IMR-90 (cell line): ENCODE results near the gene EXOC6B. TPM values are rescaled to one million over a fixed set of nuclear protein-coding genes. Genes with fewer than 3 reads are reported as not detected.

Experiments used
- ATAC-seq: fragments of 200-7000 bp; cut with Tn5 transposase; 2 replicates; pipeline ENCODE4 v1.9.1; 2020; ENCODE audit warnings: low read depth, mild to moderate bottlenecking, moderate library complexity
- BruUV-seq: library from RNA; stranded (reverse); fragments of 400-500 nt; replicated peaks from 2 replicates; lab custom pipeline; 2021; lab: Mats Ljungman, UMichigan
- CTCF ChIA-PET: fragments of 300-600 bp; formaldehyde crosslinking; extraction: SDS; loops from one replicate; lab custom pipeline; 2021; ENCODE audit warnings: antibody characterized with exemption; lab: Yijun Ruan, JAX
- POLR2A ChIA-PET: fragments of 300-600 bp; sonication (Branson Sonifier 250); formaldehyde crosslinking; loops from one replicate; lab custom pipeline; 2022; ENCODE audit warnings: antibody characterized with exemption; ENCODE audit not compliant: unreplicated experiment; lab: Charles Lee
- DNase-seq: peaks from one replicate; pipeline ENCODE4 v3.0.0; 2013
- H2AFZ ChIP-seq: replicated peaks from 2 replicates; pipeline ENCODE3; 2013; ENCODE audit warnings: low read length, mild to moderate bottlenecking; ENCODE audit not compliant: poor library complexity
- H2AK5ac ChIP-seq: 2 replicates; pipeline ENCODE4 v1.6.1; 2013; ENCODE audit warnings: low read depth, low read length, inconsistent platforms
- H2AK9ac ChIP-seq: replicated peaks from 2 replicates; pipeline ENCODE3; 2013; ENCODE audit warnings: mild to moderate bottlenecking, low read depth, low read length, moderate library complexity; ENCODE audit not compliant: poor library complexity
- H2BK120ac ChIP-seq: 2 replicates; pipeline ENCODE4 v1.6.1; 2013; ENCODE audit warnings: low read depth, low read length, inconsistent platforms
- H2BK15ac ChIP-seq: 3 replicates; pipeline ENCODE4 v1.6.1; 2013; ENCODE audit warnings: low read depth, low read length, inconsistent platforms
- H2BK20ac ChIP-seq: 2 replicates; pipeline ENCODE4 v1.6.1; 2013; ENCODE audit warnings: low read depth, mild to moderate bottlenecking, inconsistent platforms, low read length, moderate library complexity
- H2BK5ac ChIP-seq: 2 replicates; pipeline ENCODE4 v1.6.1; 2013; ENCODE audit warnings: mild to moderate bottlenecking, low read depth, low read length, inconsistent platforms; ENCODE audit not compliant: poor library complexity, severe bottlenecking
- H3K14ac ChIP-seq: replicated peaks from 2 replicates; pipeline ENCODE4 v1.6.1; 2013; ENCODE audit warnings: low read depth, low read length, inconsistent platforms
- H3K18ac ChIP-seq: 2 replicates; pipeline ENCODE4 v1.6.1; 2013; ENCODE audit warnings: low read depth, low read length, control low read depth
- H3K23ac ChIP-seq: 2 replicates; pipeline ENCODE4 v1.6.1; 2013; ENCODE audit warnings: low read depth, low read length, inconsistent platforms
- H3K27ac ChIP-seq: 2 replicates; pipeline ENCODE4 v1.5.1; 2013; ENCODE audit warnings: mild to moderate bottlenecking, control low read depth, low read length; ENCODE audit not compliant: insufficient read depth
- H3K27me3 ChIP-seq: 2 replicates; pipeline ENCODE4 v1.6.1; 2013; ENCODE audit warnings: low read length; ENCODE audit not compliant: control insufficient read depth, insufficient read depth
- H3K36me3 ChIP-seq: 2 replicates; pipeline ENCODE4 v1.6.1; 2013; ENCODE audit warnings: low read length, mixed read lengths; ENCODE audit not compliant: control insufficient read depth, insufficient read depth
- H3K4ac ChIP-seq: 2 replicates; pipeline ENCODE4 v1.6.1; 2013; ENCODE audit warnings: low read depth, low read length, inconsistent platforms
- H3K4me1 ChIP-seq: 2 replicates; pipeline ENCODE4 v1.6.1; 2013; ENCODE audit warnings: low read length, mixed read lengths; ENCODE audit not compliant: control insufficient read depth, insufficient read depth
- H3K4me2 ChIP-seq: 2 replicates; pipeline ENCODE4 v1.6.1; 2013; ENCODE audit warnings: low read depth, mild to moderate bottlenecking, control low read depth, low read length, moderate library complexity
- H3K4me3 ChIP-seq: 2 replicates; pipeline ENCODE4 v1.5.1; 2013; ENCODE audit warnings: low read depth, mild to moderate bottlenecking, control low read depth, low read length, moderate library complexity; ENCODE audit not compliant: insufficient read depth
- H3K56ac ChIP-seq: 2 replicates; pipeline ENCODE4 v1.6.1; 2013; ENCODE audit warnings: low read length, inconsistent platforms; ENCODE audit not compliant: insufficient read depth; ENCODE audit errors: extremely low read depth
- H3K79me1 ChIP-seq, 2 experiments: 2 replicates each; pipeline ENCODE4 v1.6.1; 2013; ENCODE audit warnings: low read length in 2 of 2, inconsistent platforms in 1 of 2, low read depth in 1 of 2
- H3K9ac ChIP-seq: 2 replicates; pipeline ENCODE4 v1.6.1; 2013; ENCODE audit warnings: low read depth, low read length, control low read depth
- H3K9me1 ChIP-seq: 2 replicates; pipeline ENCODE4 v1.6.1; 2013; ENCODE audit warnings: low read length, inconsistent platforms; ENCODE audit not compliant: insufficient read depth
- H3K9me3 ChIP-seq: 2 replicates; pipeline ENCODE4 v1.6.1; 2013; ENCODE audit warnings: low read length; ENCODE audit not compliant: control insufficient read depth, insufficient read depth
- H4K20me1 ChIP-seq: 2 replicates; pipeline ENCODE4 v1.6.1; 2013; ENCODE audit warnings: low read length, inconsistent platforms; ENCODE audit not compliant: insufficient read depth
- H4K5ac ChIP-seq: 2 replicates; pipeline ENCODE4 v1.6.1; 2013; ENCODE audit warnings: mild to moderate bottlenecking, low read depth, low read length, control low read depth
- H4K8ac ChIP-seq, 2 experiments: 2 replicates each; pipeline ENCODE4 v1.6.1; 2013; ENCODE audit warnings: low read depth in 2 of 2, low read length in 2 of 2, control low read depth in 1 of 2, inconsistent platforms in 1 of 2
- H4K91ac ChIP-seq: 2 replicates; pipeline ENCODE4 v1.6.1; 2013; ENCODE audit warnings: low read depth, low read length, inconsistent platforms; ENCODE audit not compliant: insufficient read depth
- BHLHE40 ChIP-seq: fragments of 150-350 bp; IDR thresholded peaks from 2 replicates; pipeline ENCODE4 v1.6.1; 2016; ENCODE audit warnings: mild to moderate bottlenecking, low read depth, low read length
- CEBPB ChIP-seq: IDR thresholded peaks from 2 replicates; pipeline ENCODE4 v1.6.1; 2012; ENCODE audit warnings: low read depth, low read length, improper control_type of control experiment
- CHD1 ChIP-seq: IDR thresholded peaks from 2 replicates; pipeline ENCODE4 v1.6.1; 2012; ENCODE audit warnings: low read depth, low read length, improper control_type of control experiment
- CTCF ChIP-seq: conservative IDR thresholded peaks from 2 replicates; pipeline ENCODE4 v1.5.1; 2012; ENCODE audit warnings: mild to moderate bottlenecking, low read depth, low read length, improper control_type of control experiment
- ELK1 ChIP-seq: fragments of 150-350 bp; IDR thresholded peaks from 2 replicates; pipeline ENCODE4 v1.6.1; 2016; ENCODE audit warnings: low read depth, mild to moderate bottlenecking, low read length, moderate library complexity, borderline replicate concordance
- FOS ChIP-seq: fragments of 150-350 bp; IDR thresholded peaks from 2 replicates; pipeline ENCODE4 v1.6.1; 2016; ENCODE audit warnings: low read depth, low read length
- MAFK ChIP-seq: IDR thresholded peaks from 2 replicates; pipeline ENCODE4 v1.6.1; 2012; ENCODE audit warnings: low read depth, low read length, improper control_type of control experiment
- MXI1 ChIP-seq: IDR thresholded peaks from 2 replicates; pipeline ENCODE4 v1.6.1; 2012; ENCODE audit warnings: low read depth, mild to moderate bottlenecking, low read length, moderate library complexity, borderline replicate concordance
- NFE2L2 ChIP-seq: fragments of 150-350 bp; IDR thresholded peaks from 2 replicates; pipeline ENCODE4 v1.6.1; 2016; ENCODE audit warnings: low read depth, mild to moderate bottlenecking, low read length
- RCOR1 ChIP-seq: IDR thresholded peaks from 2 replicates; pipeline ENCODE4 v1.6.1; 2012; ENCODE audit warnings: mild to moderate bottlenecking, low read length, improper control_type of control experiment; ENCODE audit not compliant: insufficient replicate concordance
- RFX5 ChIP-seq: IDR thresholded peaks from 2 replicates; pipeline ENCODE4 v1.8.0; 2012; ENCODE audit warnings: low read depth, mild to moderate bottlenecking, low read length, moderate library complexity
- SMC3 ChIP-seq: fragments of 150-350 bp; IDR thresholded peaks from 2 replicates; pipeline ENCODE4 v1.6.1; 2016; ENCODE audit warnings: low read depth, mild to moderate bottlenecking, antibody characterized with exemption, low read length, moderate library complexity
- USF2 ChIP-seq: fragments of 150-350 bp; IDR thresholded peaks from 2 replicates; pipeline ENCODE4 v1.6.1; 2017; ENCODE audit warnings: mild to moderate bottlenecking, antibody characterized with exemption, low read length, low read depth
- dilution Hi-C: fragments of 300-500 bp; cut with HindIII; formaldehyde crosslinking; loops from one replicate; pipeline ENCODE4 v1.14.3; 2018; ENCODE audit warnings: low sequenced_read_pairs; ENCODE audit not compliant: unreplicated experiment
- in situ Hi-C: fragments of 300-500 bp; cut with MboI; formaldehyde crosslinking; loops from 3 replicates; pipeline ENCODE4 v1.14.3; 2019; ENCODE audit warnings: low sequenced_read_pairs, inconsistent platforms, mixed read lengths
- intact Hi-C: fragments of 100-400 bp; cut with micrococcal nuclease; formaldehyde crosslinking; loops from 2 replicates; pipeline ENCODE4 v1.10.0; 2022
- polyA plus RNA-seq, 3 experiments: library from polyadenylated mRNA; depleted of rRNA; stranded (reverse); fragments of >200 nt; gene quantifications; 2 replicates each; pipeline ENCODE4 v1.2.3, GENCODE V29; 2012; ENCODE audit warnings: low replicate concordance in 1 of 3
- total RNA-seq: library from RNA; depleted of rRNA; stranded (reverse); fragments of >200 nt; gene quantifications from 2 replicates; pipeline ENCODE4 v1.2.3, GENCODE V29; 2012

Gene EXOC6B
- total and polyA plus RNA-seq, 2 of the 4 experiments (the other 2 are of a cell fraction), result 10.2 to 29.4 TPM

GRCh38 chr2:72738096-72738495 lies 87.7 kb downstream of the EXOC6B start:
- H3K27ac ChIP-seq, result no peak overlapping the region
- TF ChIP-seq BHLHE40, result no peak
- TF ChIP-seq ELK1, result no peak
- TF ChIP-seq CHD1, result no peak
- TF ChIP-seq NFE2L2, result no peak
- TF ChIP-seq CEBPB, result no peak
- TF ChIP-seq SMC3, result no peak
- no peak for TF ChIP-seq CTCF
- no peak for TF ChIP-seq FOS
- TF ChIP-seq MAFK, result no peak
- TF ChIP-seq RCOR1, result no peak
- TF ChIP-seq RFX5, result no peak
- TF ChIP-seq USF2, result no peak
- TF ChIP-seq MXI1, result no peak
- H3K27me3 ChIP-seq, result no peaks in the 10 kb centered on the region
- H3K4me2 ChIP-seq, result no peak overlapping the region
- no peak overlapping the region for H3K14ac ChIP-seq
- no peak overlapping the region for H2BK5ac ChIP-seq
- H3K36me3 ChIP-seq, result peaks cover 3% of the 10 kb centered on the region
- H2AK9ac ChIP-seq, result no peak overlapping the region
- no peak overlapping the region for H4K91ac ChIP-seq
- H3K9me3 ChIP-seq, result no peaks in the 10 kb centered on the region
- no peak overlapping the region for H2BK120ac ChIP-seq
- H3K79me1 ChIP-seq, result peaks cover 10% of the 10 kb centered on the region in 2 experiments; a peak in 1 of 4 replicates
- no peak overlapping the region for H3K4me3 ChIP-seq
- H3K9ac ChIP-seq, result no peak overlapping the region
- H2AFZ ChIP-seq, result no peak overlapping the region
- BruUV-seq, result no TSS peak
- intact Hi-C loops (no loop called here), dilution Hi-C loops (no loop called here), in situ Hi-C loops (loop anchor here (25.0 kb wide), 2 partner anchors 951 to 1201 kb away; no protein-coding TSS in a partner anchor)
- H3K23ac ChIP-seq, result no peak overlapping the region
- no peak overlapping the region for H2BK15ac ChIP-seq
- no peak overlapping the region for H3K56ac ChIP-seq
- 0 out of 2 replicates have a peak, but pooled peaks cover 2% of the 10 kb centered on the region for H3K4me1 ChIP-seq
- no peak overlapping the region for H4K5ac ChIP-seq
- peak; percentile 85 for ATAC-seq
- ChIA-PET POLR2A (no interaction called here), CTCF (no interaction called here)
- H3K18ac ChIP-seq, result no peak overlapping the region
- no peak overlapping the region for H2AK5ac ChIP-seq
- H4K20me1 ChIP-seq, result no peaks in the 10 kb centered on the region
- H3K4ac ChIP-seq, result no peak overlapping the region
- H3K9me1 ChIP-seq, result peaks cover 2% of the 10 kb centered on the region
- no peak overlapping the region for H4K8ac ChIP-seq
- no peak overlapping the region for H2BK20ac ChIP-seq
- peak; percentile 73 for DNase-seq
